HPDE6-E6E7 (cell line): Measurements from ENCODE around the gene MAPK4.
"Not testable (repeated sequence)": the region's sequence is repeated elsewhere in the genome, so short reads cannot be mapped to it uniquely, and the experiment has no call there.

ENCODE experiments used
- DNase-seq: peaks from one replicate; pipeline ENCODE4 v3.0.0; 2011; ENCODE audit warnings: missing footprints; ENCODE audit errors: extremely low spot score

The MAPK4 gene

GRCh38 chr18:50680966-50681365 lies 121.1 kb downstream of the MAPK4 start:
- DNase-seq: no peak

GRCh38 chr18:50682852-50683251 lies 123.0 kb downstream of the MAPK4 start:
- no peak for DNase-seq

GRCh38 chr18:50686409-50686808 lies 126.5 kb downstream of the MAPK4 start:
- DNase-seq: no peak

- no peak for DNase-seq
Measured at GRCh38 chr18:50687491-50687890, 127.6 kb downstream of the MAPK4 start.

- DNase-seq: no peak
Measured at GRCh38 chr18:50689578-50689977, 129.7 kb downstream of the MAPK4 start.

GRCh38 chr18:50694147-50694546 lies 134.3 kb downstream of the MAPK4 start:
- no peak for DNase-seq

- DNase-seq: no peak
Measured at GRCh38 chr18:50695431-50696176, 135.7 kb downstream of the MAPK4 start.

- DNase-seq: no peak
Measured at GRCh38 chr18:50696436-50696835, 136.5 kb downstream of the MAPK4 start.

- no peak for DNase-seq
Measured at GRCh38 chr18:50696929-50697328, 137.0 kb downstream of the MAPK4 start.

- no peak for DNase-seq
Measured at GRCh38 chr18:50697509-50697908, 137.6 kb downstream of the MAPK4 start.

- DNase-seq: no peak
Measured at GRCh38 chr18:50700245-50701165, 140.6 kb downstream of the MAPK4 start.

- DNase-seq: no peak
Measured at GRCh38 chr18:50704357-50704940, 144.6 kb downstream of the MAPK4 start.

GRCh38 chr18:50706199-50706598 lies 146.3 kb downstream of the MAPK4 start:
- DNase-seq: no peak

- no peak for DNase-seq
Measured at GRCh38 chr18:50706651-50707050, 146.8 kb downstream of the MAPK4 start.

- DNase-seq: not testable (repeated sequence)
Measured at GRCh38 chr18:50707297-50707696, 147.4 kb downstream of the MAPK4 start.

GRCh38 chr18:50707855-50708469 lies 148.1 kb downstream of the MAPK4 start:
- no peak for DNase-seq

- no peak for DNase-seq
Measured at GRCh38 chr18:50709193-50709592, 149.3 kb downstream of the MAPK4 start.

GRCh38 chr18:50711386-50711785 lies 151.5 kb downstream of the MAPK4 start:
- DNase-seq: no peak

GRCh38 chr18:50715919-50716318 lies 156.0 kb downstream of the MAPK4 start:
- no peak for DNase-seq

GRCh38 chr18:50716902-50717301 lies 157.0 kb downstream of the MAPK4 start:
- DNase-seq: no peak

GRCh38 chr18:50717563-50717962 lies 157.7 kb downstream of the MAPK4 start:
- no peak for DNase-seq
